Mesenchymal stem cell (in vitro differentiated cells and primary cell): Measurements from ENCODE around the gene CYP2F1. TPM values are rescaled to one million over a fixed set of nuclear protein-coding genes. Genes with fewer than 3 reads are reported as not detected.

ENCODE experiments used
- DNase-seq: peaks from one replicate; pipeline ENCODE4 v3.0.0-alpha.2; 2013
- H2AFZ ChIP-seq: one replicate; pipeline ENCODE4 v1.6.1; 2013; ENCODE audit warnings: low read depth, mild to moderate bottlenecking, control low read depth, inconsistent platforms, low read length, moderate library complexity
- H2AK5ac ChIP-seq: 2 replicates; pipeline ENCODE4 v1.6.1; 2013; ENCODE audit warnings: low read length, moderate library complexity, mild to moderate bottlenecking, inconsistent platforms; ENCODE audit not compliant: severe bottlenecking
- H2BK120ac ChIP-seq: one replicate; pipeline ENCODE4 v1.6.1; 2013; ENCODE audit warnings: low read depth, mild to moderate bottlenecking, inconsistent platforms, low read length, moderate library complexity
- H2BK12ac ChIP-seq, 2 experiments: one replicate each; pipeline ENCODE4 v1.6.1; 2013; ENCODE audit warnings: inconsistent platforms in 2 of 2, low read length in 2 of 2, mild to moderate bottlenecking in 2 of 2, moderate library complexity in 2 of 2, control low read depth in 1 of 2
- H2BK15ac ChIP-seq: one replicate; pipeline ENCODE4 v1.6.1; 2013; ENCODE audit warnings: mild to moderate bottlenecking, low read depth, inconsistent platforms; ENCODE audit not compliant: poor library complexity, severe bottlenecking
- H2BK5ac ChIP-seq: 2 replicates; pipeline ENCODE4 v1.6.1; 2013; ENCODE audit warnings: low read depth, mild to moderate bottlenecking, low read length, control low read depth, inconsistent platforms; ENCODE audit not compliant: poor library complexity, severe bottlenecking
- H3K14ac ChIP-seq, 2 experiments: one replicate each; pipeline ENCODE4 v1.6.1; 2013; ENCODE audit warnings: inconsistent platforms in 2 of 2, low read length in 2 of 2, control low read depth in 1 of 2, mild to moderate bottlenecking in 1 of 2, moderate library complexity in 1 of 2
- H3K18ac ChIP-seq, 2 experiments: one replicate each; pipeline ENCODE4 v1.6.1; 2013; ENCODE audit warnings: inconsistent platforms in 2 of 2, low read length in 2 of 2, control low read depth in 1 of 2, low read depth in 1 of 2, mild to moderate bottlenecking in 1 of 2
- H3K23ac ChIP-seq, 2 experiments: one replicate each; pipeline ENCODE4 v1.6.1; 2013; ENCODE audit warnings: inconsistent platforms in 2 of 2, low read length in 2 of 2, mild to moderate bottlenecking in 2 of 2, moderate library complexity in 2 of 2, control low read depth in 1 of 2
- H3K27ac ChIP-seq: 2 replicates; pipeline ENCODE4 v1.5.1; 2013; ENCODE audit warnings: mild to moderate bottlenecking, moderate library complexity, low read length, control low read depth, inconsistent platforms; ENCODE audit not compliant: poor library complexity, severe bottlenecking
- H3K27me3 ChIP-seq, 2 experiments: 2 replicates each; pipeline versions ENCODE4 v1.6.1 to v1.7.0; 2013; ENCODE audit warnings: low read length in 2 of 2, mild to moderate bottlenecking in 2 of 2, moderate library complexity in 2 of 2, control low read depth in 1 of 2, inconsistent platforms in 1 of 2; ENCODE audit not compliant: control insufficient read depth in 1 of 2, insufficient read depth in 1 of 2
- H3K36me3 ChIP-seq, 2 experiments: 2 replicates each; pipeline versions ENCODE4 v1.6.1 to v1.7.0; 2013; ENCODE audit warnings: low read length in 2 of 2, control low read depth in 1 of 2, inconsistent platforms in 1 of 2, low read depth in 1 of 2, mild to moderate bottlenecking in 1 of 2; ENCODE audit not compliant: insufficient read depth in 2 of 2, control insufficient read depth in 1 of 2
- H3K4ac ChIP-seq, 2 experiments: one replicate each; pipeline ENCODE4 v1.6.1; 2013; ENCODE audit warnings: inconsistent platforms in 2 of 2, low read length in 2 of 2, mild to moderate bottlenecking in 2 of 2, moderate library complexity in 2 of 2, control low read depth in 1 of 2, low read depth in 1 of 2
- H3K4me1 ChIP-seq: 2 replicates; pipeline ENCODE4 v1.6.1; 2013; ENCODE audit warnings: low read depth, low read length, control low read depth; ENCODE audit not compliant: control insufficient read depth, insufficient read depth
- H3K4me2 ChIP-seq: 2 replicates; pipeline ENCODE4 v1.6.1; 2013; ENCODE audit warnings: low read length, mild to moderate bottlenecking, inconsistent platforms; ENCODE audit not compliant: poor library complexity, severe bottlenecking
- H3K4me3 ChIP-seq, 2 experiments: 2 replicates each; pipeline versions ENCODE4 v1.5.1 to v1.7.0; 2013; ENCODE audit warnings: low read length in 2 of 2, mild to moderate bottlenecking in 2 of 2, control low read depth in 1 of 2, low read depth in 1 of 2; ENCODE audit not compliant: insufficient read depth in 1 of 2
- H3K79me1 ChIP-seq: replicated peaks from 2 replicates; pipeline ENCODE4 v1.6.1; 2013; ENCODE audit warnings: mild to moderate bottlenecking, control low read depth, low read length, inconsistent platforms; ENCODE audit not compliant: poor library complexity, severe bottlenecking
- H3K9ac ChIP-seq: 2 replicates; pipeline ENCODE4 v1.7.0; 2013; ENCODE audit warnings: mild to moderate bottlenecking, low read length, moderate library complexity
- H3K9me3 ChIP-seq: 2 replicates; pipeline ENCODE4 v1.7.0; 2013; ENCODE audit warnings: mild to moderate bottlenecking, low read length; ENCODE audit not compliant: control insufficient read depth
- H4K8ac ChIP-seq: one replicate; pipeline ENCODE4 v1.6.1; 2013; ENCODE audit warnings: inconsistent platforms, mild to moderate bottlenecking, low read length, moderate library complexity
- H4K91ac ChIP-seq: one replicate; pipeline ENCODE4 v1.6.1; 2013; ENCODE audit warnings: mild to moderate bottlenecking, low read length, inconsistent platforms
- WGBS: methylation state at CpG from one replicate; pipeline ENCODE4 v1.1.7; 2013; ENCODE audit warnings: mixed read lengths; 5-methylcytosine and 5-hydroxymethylcytosine counted together
- polyA plus RNA-seq, 2 experiments: library from polyadenylated mRNA; stranded (reverse); fragments of 200-250 nt; gene quantifications; one replicate each; pipeline ENCODE4 v1.2.3, GENCODE V29; 2013

CYP2F1 gene, protein sequence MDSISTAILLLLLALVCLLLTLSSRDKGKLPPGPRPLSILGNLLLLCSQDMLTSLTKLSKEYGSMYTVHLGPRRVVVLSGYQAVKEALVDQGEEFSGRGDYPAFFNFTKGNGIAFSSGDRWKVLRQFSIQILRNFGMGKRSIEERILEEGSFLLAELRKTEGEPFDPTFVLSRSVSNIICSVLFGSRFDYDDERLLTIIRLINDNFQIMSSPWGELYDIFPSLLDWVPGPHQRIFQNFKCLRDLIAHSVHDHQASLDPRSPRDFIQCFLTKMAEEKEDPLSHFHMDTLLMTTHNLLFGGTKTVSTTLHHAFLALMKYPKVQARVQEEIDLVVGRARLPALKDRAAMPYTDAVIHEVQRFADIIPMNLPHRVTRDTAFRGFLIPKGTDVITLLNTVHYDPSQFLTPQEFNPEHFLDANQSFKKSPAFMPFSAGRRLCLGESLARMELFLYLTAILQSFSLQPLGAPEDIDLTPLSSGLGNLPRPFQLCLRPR
- polyA plus RNA-seq (2013, experiment 1 of 2) = not detected
- polyA plus RNA-seq (2013, experiment 2 of 2) = not detected

DNA sequence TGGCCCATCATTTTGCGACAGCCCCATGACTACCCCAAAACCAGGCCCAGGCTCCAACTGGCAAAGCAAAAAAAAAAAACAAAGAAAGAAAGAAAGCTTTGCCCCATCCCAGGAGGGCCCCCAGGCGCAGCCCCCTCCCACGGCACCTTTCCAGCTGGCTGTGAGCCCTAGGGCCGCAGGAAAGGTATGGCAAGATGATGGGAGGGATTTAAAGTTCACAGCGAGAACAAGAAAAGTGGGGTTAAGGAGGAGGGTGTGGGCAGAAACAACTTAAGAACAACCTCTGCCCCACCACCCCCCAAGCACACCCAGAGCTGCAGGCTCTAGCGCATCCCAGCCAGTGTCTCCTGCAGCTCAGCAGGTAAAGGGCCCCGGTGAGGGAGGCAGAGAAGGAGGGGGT, at the start of gene CYP2F1:
TSS of gene CYP2F1 (plus strand) at position 301 of the 400 bp plus-strand sequence. CDS start 1,757 bp downstream, outside the sequence.
- Histone ChIP-seq H2AFZ (no peak within 1 kb of the TSS), H3K4me2 (no peak within 1 kb of the TSS), H2BK12ac (no peak within 1 kb of the TSS), H3K36me3 (no peaks in the 10 kb centered on the region), H2BK120ac (no peak within 1 kb of the TSS), H3K79me1 (no peaks in the 10 kb centered on the region), H2AK5ac (no peak within 1 kb of the TSS), H2BK5ac (no peak within 1 kb of the TSS), H3K9me3 (no peaks in the 10 kb centered on the region), H3K4me3 (no peak within 1 kb of the TSS), H4K91ac (peak within 1 kb of the TSS; percentile 45), H4K8ac (no peak within 1 kb of the TSS), H3K27me3 (peaks cover 14 to 38% of the 10 kb centered on the region in 2 experiments), H3K4ac (no peak within 1 kb of the TSS), H3K18ac (no peak within 1 kb of the TSS), H3K9ac (no peak within 1 kb of the TSS), H2BK15ac (no peak within 1 kb of the TSS), H3K14ac (no peak within 1 kb of the TSS), H3K27ac (no peak within 1 kb of the TSS), H3K23ac (no peak within 1 kb of the TSS), H3K4me1 (no peaks in the 10 kb centered on the region)
- 72% methylated on average over 5 of the region's 7 CpGs for WGBS
- DNase-seq = no peak

DNA sequence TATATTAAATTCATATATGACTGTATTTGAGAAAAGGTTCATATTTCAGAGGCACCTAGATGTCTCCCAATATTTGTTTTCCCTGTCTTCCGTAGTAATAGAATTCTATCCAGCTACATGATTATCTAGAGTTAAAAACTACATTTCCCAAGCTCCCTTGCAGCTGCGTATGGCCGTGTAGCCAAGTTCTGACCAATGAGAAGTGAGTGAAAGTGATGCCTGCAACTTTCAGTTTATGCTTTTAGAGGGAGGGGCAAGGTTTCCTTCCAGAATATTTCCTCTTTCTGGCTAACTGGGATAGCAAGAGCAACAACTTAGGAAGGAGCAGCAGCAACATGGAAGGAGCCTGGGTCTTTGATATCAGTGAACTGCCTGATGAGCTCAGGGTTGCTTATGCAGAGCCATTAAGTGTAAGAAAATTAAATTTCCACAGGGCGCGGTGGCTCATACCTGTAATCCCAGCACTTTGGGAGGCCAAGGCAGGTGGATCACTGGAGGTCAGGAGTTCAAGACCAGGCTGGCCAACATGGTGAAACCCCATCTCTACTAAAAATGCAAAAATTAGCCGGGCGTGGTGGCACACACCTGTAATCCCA, 49.2 kb upstream of the CYP2F1 start:
- Histone ChIP-seq H4K91ac (no peak overlapping the region), H3K4ac (no peak overlapping the region), H3K4me3 (no peak overlapping the region), H2AK5ac (no peak overlapping the region), H3K23ac (no peak overlapping the region), H2BK15ac (no peak overlapping the region), H2BK12ac (no peak overlapping the region), H3K14ac (no peak overlapping the region), H3K18ac (no peak overlapping the region), H3K27ac (no peak overlapping the region), H2BK120ac (no peak overlapping the region), H3K27me3 (peaks cover 5 to 22% of the 10 kb centered on the region in 2 experiments), H3K79me1 (no peaks in the 10 kb centered on the region), H3K9ac (no peak overlapping the region), H3K4me1 (no peaks in the 10 kb centered on the region), H3K4me2 (no peak overlapping the region), H3K36me3 (no peaks in the 10 kb centered on the region), H2AFZ (no peak overlapping the region), H4K8ac (no peak overlapping the region), H3K9me3 (no peaks in the 10 kb centered on the region), H2BK5ac (no peak overlapping the region)
- 62% methylated on average over 7 of the region's 7 CpGs for WGBS
- peak; percentile 28 for DNase-seq

GRCh38 chr19:41076286-41076685, 37.9 kb upstream of the CYP2F1 start:
- 56% methylated on average over 1 of the region's 3 CpGs for WGBS
- Histone ChIP-seq H3K4me2 (no peak overlapping the region), H2BK12ac (no peak overlapping the region), H2BK15ac (no peak overlapping the region), H4K91ac (no peak overlapping the region), H3K27ac (no peak overlapping the region), H3K9me3 (peaks cover 5% of the 10 kb centered on the region), H3K79me1 (no peaks in the 10 kb centered on the region), H4K8ac (no peak overlapping the region), H2BK120ac (no peak overlapping the region), H3K4me3 (no peak overlapping the region), H3K14ac (no peak overlapping the region), H3K4ac (no peak overlapping the region), H3K18ac (no peak overlapping the region), H3K27me3 (no peaks in the 10 kb centered on the region), H2AFZ (no peak overlapping the region), H2AK5ac (no peak overlapping the region), H3K36me3 (no peaks in the 10 kb centered on the region), H3K9ac (no peak overlapping the region), H3K23ac (no peak overlapping the region), H3K4me1 (no peaks in the 10 kb centered on the region), H2BK5ac (no peak overlapping the region)
- no peak for DNase-seq

DNA sequence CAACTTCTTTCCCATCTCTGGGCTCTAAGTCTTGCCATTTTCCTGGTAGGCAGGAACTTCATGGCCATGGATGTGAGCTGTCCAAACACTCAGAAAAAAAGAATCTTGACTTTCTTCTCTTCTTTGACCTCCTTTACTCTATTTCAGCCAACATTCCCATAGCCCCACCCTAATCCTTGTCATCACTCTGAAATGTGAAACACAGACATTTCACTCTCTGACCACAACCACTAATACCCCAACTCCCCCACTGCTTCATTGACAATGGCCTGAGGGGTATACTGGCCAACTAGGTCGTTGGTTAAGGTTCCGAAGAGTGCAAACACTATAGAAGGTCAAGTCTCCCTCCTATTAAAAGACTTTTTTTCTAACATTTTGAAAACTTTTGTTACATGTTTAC, 30.7 kb upstream of the CYP2F1 start:
- Histone ChIP-seq H2BK120ac (no peak overlapping the region), H2BK5ac (no peak overlapping the region), H3K14ac (no peak overlapping the region), H3K36me3 (no peaks in the 10 kb centered on the region), H3K18ac (no peak overlapping the region), H3K27ac (no peak overlapping the region), H4K91ac (no peak overlapping the region), H3K9me3 (peaks cover 5% of the 10 kb centered on the region), H3K4me2 (no peak overlapping the region), H3K23ac (no peak overlapping the region), H3K79me1 (no peaks in the 10 kb centered on the region), H2BK15ac (no peak overlapping the region), H2AK5ac (no peak overlapping the region), H4K8ac (no peak overlapping the region), H2AFZ (no peak overlapping the region), H3K4ac (no peak overlapping the region), H3K9ac (no peak overlapping the region), H3K4me1 (no peaks in the 10 kb centered on the region), H2BK12ac (no peak overlapping the region), H3K27me3 (peaks cover 8 to 13% of the 10 kb centered on the region in 2 experiments), H3K4me3 (no peak overlapping the region)
- DNase-seq = no peak
- WGBS = no CpG with 5 or more reads among the region's 2 CpGs
